Esophagus mucosa (tissue), 1 donor: ENCODE results near the gene HHIPL1. TPM values are rescaled to one million over a fixed set of nuclear protein-coding genes. Genes with fewer than 3 reads are reported as not detected.

ENCODE experiments used
- ATAC-seq: fragments of 200-7000 bp; cut with Tn5 transposase; one replicate; pipeline ENCODE4 v1.9.1; 2020
- total RNA-seq: library from RNA; stranded (reverse); gene quantifications from one replicate; pipeline ENCODE4 v1.2.4, GENCODE V29; 2023
- donor health status: DM: yes; HTN: yes; CAD: no.

The HHIPL1 gene
- total RNA-seq, 1 donor from 2014 or later: 0.28 TPM

- ATAC-seq: no peak
Observed at GRCh38 chr14:99691111-99691885, 46.4 kb downstream of the HHIPL1 start.

- ATAC-seq: no peak
Observed at GRCh38 chr14:99693918-99694317, 49.0 kb downstream of the HHIPL1 start.

- ATAC-seq: no peak
Observed at GRCh38 chr14:99696929-99697328, 52.0 kb downstream of the HHIPL1 start.

GRCh38 chr14:99698236-99698635 lies 53.3 kb downstream of the HHIPL1 start:
- no peak for ATAC-seq

- ATAC-seq: no peak
Observed at GRCh38 chr14:99698642-99699041, 53.7 kb downstream of the HHIPL1 start.

GRCh38 chr14:99699085-99699760 lies 54.3 kb downstream of the HHIPL1 start:
- ATAC-seq: no peak

GRCh38 chr14:99699861-99700260 lies 54.9 kb downstream of the HHIPL1 start:
- no peak for ATAC-seq

GRCh38 chr14:99700379-99700778 lies 55.5 kb downstream of the HHIPL1 start:
- ATAC-seq: no peak

GRCh38 chr14:99701260-99701659 lies 56.3 kb downstream of the HHIPL1 start:
- no peak for ATAC-seq

GRCh38 chr14:99702115-99702514 lies 57.2 kb downstream of the HHIPL1 start:
- no peak for ATAC-seq

GRCh38 chr14:99703381-99703780 lies 58.5 kb downstream of the HHIPL1 start:
- ATAC-seq: no peak

- no peak for ATAC-seq
Observed at GRCh38 chr14:99704037-99704436, 59.1 kb downstream of the HHIPL1 start.

GRCh38 chr14:99706107-99706900 lies 61.4 kb downstream of the HHIPL1 start:
- ATAC-seq: no peak

- ATAC-seq: no peak
Observed at GRCh38 chr14:99707420-99707819, 62.5 kb downstream of the HHIPL1 start.

GRCh38 chr14:99707921-99708320 lies 63.0 kb downstream of the HHIPL1 start:
- no peak for ATAC-seq

GRCh38 chr14:99708449-99708848 lies 63.5 kb downstream of the HHIPL1 start:
- ATAC-seq: no peak

- no peak for ATAC-seq
Observed at GRCh38 chr14:99713972-99714371, 69.0 kb downstream of the HHIPL1 start.

GRCh38 chr14:99715266-99716000 lies 70.5 kb downstream of the HHIPL1 start:
- ATAC-seq: no peak

- no peak for ATAC-seq
Observed at GRCh38 chr14:99716091-99716849, 71.3 kb downstream of the HHIPL1 start.

- peak; percentile 26 for ATAC-seq
Observed at GRCh38 chr14:99716850-99717681, 72.1 kb downstream of the HHIPL1 start.

GRCh38 chr14:99717682-99718013 lies 72.7 kb downstream of the HHIPL1 start:
- no peak for ATAC-seq
